NCI-H1092 treated with DMSO at 0.1 percent for 48 hours (cell line): Measurements from ENCODE around the gene SCFD2.
"Not testable (repeated sequence)": the region's sequence is repeated elsewhere in the genome, so short reads cannot be mapped to it uniquely, and the experiment has no call there.

Source experiments
- DNase-seq: peaks from one replicate; lab custom pipeline; 2025; lab: John Stamatoyannopoulos, UW

SCFD2 gene

GRCh38 chr4:53139256-53139655, 226.6 kb downstream of the SCFD2 start:
- not testable (repeated sequence) for DNase-seq

DNA sequence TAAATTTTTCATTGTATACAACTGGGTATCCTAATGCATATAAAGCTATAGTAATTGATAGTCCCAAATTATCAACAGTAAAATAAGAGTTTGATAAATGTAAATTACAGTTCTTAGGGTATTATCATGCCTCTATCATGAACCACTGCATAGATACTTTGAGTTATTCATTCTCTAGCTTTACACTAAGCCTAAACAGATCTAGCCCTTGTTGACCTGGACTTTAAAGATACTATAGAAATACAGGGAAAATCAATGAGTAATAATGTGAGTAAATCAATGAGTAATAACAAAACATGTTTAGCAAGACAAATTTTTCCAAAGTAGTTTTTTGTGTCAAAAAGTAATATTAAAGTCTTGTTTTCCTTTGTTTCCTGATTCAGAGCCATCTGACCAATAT, 228.4 kb downstream of the SCFD2 start:
- DNase-seq, result no peak

DNA sequence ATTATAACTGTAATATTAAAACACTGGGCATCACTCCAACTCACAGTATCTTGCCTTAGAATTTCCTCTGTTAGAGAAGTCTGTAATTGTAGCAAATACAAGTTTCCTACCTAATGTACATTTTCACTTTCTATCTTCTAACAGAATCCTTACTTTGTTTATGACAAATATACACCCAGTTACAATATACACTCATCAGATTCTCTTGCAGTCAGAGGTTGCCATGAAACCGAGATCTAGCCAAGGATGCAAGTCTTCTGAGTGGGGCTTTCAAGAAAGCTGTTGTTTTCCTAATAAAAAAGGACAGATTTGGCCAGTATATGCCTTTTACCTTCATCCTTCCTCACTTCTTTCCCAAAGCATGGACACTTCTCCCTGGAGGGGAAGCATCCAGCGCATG, 228.9 kb downstream of the SCFD2 start:
- no peak for DNase-seq

- DNase-seq, result no peak
Measured at GRCh38 chr4:53132132-53132891, 233.5 kb downstream of the SCFD2 start.

- no peak for DNase-seq
Measured at GRCh38 chr4:53131562-53131925, 234.3 kb downstream of the SCFD2 start.

GRCh38 chr4:53130896-53131561, 234.8 kb downstream of the SCFD2 start:
- DNase-seq, result no peak

DNA sequence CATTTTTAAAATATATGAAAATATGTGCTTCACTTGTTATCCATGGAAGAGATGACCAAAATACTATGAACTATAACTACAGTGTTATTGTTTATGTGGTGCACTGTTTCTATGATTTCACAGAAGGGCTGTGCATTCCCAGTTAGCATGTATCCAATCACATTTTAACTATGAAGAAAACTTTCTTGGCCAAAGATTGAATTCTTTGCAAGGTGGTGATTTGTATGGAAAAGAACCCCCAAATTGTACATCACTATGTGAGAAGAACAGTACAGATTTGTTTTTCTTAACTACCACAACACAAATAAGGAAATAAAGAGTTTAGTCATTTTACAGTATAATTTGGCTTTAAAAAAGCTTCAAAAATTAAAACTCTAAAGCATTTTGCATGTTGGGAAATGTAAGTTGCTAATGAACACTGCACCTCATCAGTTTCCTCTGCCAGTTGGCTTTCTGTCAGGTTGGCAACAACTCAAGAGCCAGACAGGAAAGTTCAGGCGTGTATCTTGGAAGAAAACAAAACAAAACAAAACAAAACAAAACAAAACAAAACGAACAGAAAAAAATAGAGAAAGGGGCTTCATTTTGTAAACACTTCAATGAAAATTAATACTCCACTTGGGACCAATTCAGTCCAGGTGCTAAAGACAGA, 237.0 kb downstream of the SCFD2 start:
- peak; percentile 28 for DNase-seq

DNA sequence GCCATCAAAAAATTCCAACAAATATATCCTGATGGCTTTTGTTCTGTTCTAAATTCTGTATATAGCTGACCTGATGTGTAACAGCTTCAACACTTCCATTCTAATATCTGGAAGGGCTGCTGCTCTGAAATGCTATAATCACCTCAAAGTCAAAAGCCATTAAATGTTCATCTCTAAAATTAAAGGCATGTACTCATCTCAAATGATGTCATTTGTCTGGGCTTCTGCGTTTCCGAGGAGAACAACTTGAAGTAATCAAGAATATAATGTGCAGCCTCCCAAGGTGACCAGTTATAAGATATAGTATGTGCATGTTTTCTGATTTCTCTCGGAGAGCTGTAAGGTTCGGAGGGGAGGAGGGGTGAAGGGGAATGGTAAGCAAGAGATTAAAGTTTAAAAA, 237.6 kb downstream of the SCFD2 start:
- DNase-seq, result no peak

DNA sequence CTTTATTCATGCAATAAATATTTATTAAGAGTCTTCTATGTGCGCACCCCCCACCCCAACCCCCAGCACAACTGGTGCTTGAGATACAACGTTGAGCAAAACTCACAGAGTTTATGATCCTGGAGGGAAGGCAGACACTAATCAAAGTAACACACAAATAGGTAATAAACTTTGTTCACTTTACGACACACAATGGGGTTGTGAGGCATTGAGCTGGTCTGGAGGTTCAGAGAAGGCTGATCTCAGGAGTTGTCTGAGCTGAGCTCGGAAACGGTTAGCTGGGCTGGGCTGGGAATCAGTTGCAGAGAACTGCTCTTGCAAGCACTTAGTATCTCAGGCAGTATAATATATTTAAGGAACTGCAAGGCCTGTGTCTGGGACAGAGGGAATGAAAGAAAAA, 238.5 kb downstream of the SCFD2 start:
- no peak for DNase-seq

- DNase-seq, result no peak
Measured at GRCh38 chr4:53126099-53126498, 239.8 kb downstream of the SCFD2 start.

DNA sequence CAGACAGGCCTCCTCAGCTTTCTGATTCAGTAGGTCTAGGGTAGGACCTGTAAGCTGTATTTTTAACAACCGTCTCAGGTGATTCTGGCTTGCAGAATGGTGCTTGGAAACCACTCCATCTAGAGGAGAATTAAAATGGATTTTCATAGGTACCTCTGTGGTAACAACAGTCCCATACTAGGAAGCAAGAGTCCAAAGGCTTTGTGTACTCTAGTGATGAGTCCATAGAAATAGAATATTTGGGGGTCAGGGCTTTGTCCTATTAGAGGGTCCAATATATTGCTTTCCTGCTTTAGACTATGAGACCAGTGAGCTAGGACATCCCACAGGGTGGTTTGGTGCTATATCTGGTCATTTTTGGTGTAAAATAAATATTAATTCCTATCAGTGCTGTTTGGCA, 242.0 kb downstream of the SCFD2 start:
- no peak for DNase-seq

GRCh38 chr4:53123171-53123570, 242.7 kb downstream of the SCFD2 start:
- DNase-seq, result peak; percentile 0

DNA sequence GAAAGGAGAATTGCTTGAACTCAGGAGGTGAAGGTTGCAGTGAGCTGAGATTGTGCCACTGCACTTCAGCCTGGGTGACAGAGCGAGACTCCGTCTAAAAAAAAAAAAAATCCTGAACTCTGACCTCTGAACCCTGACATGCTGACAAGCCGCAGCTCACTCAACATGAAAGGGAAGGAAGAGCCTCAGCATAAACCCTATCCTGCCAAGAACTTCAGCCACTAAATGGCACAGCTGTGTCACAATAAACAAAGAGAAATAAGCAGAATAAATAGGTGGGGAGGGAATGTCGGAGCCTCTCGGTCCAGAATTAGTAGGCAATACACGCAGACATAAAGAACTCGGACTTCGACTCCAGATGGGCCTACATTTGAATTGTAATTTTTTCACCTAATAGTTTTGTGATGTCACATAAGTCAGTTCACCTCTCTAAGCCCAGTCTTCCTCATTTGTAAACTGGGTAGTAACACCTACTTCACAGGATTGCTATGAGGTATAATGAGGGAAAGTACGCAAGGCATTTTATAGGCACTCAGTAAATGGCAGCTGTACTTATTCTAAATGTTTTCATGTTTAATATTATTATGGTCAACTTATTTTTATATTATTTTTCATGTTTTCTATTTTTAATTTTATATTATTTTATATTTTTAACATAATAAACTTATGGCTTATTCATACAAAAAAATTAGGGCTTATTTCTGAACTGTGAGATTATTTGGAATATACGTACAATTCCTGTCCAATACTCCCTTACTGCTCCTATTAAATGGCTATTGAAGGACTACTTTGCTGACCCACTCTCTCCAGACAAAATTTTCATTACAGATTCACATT, 243.4 kb downstream of the SCFD2 start:
- no peak for DNase-seq

GRCh38 chr4:53121264-53121865, 244.5 kb downstream of the SCFD2 start:
- DNase-seq, result no peak

GRCh38 chr4:53120778-53121177, 245.1 kb downstream of the SCFD2 start:
- no peak for DNase-seq

- no peak for DNase-seq
Measured at GRCh38 chr4:53119680-53120079, 246.2 kb downstream of the SCFD2 start.

GRCh38 chr4:53118676-53119075, 247.2 kb downstream of the SCFD2 start:
- DNase-seq, result no peak

DNA sequence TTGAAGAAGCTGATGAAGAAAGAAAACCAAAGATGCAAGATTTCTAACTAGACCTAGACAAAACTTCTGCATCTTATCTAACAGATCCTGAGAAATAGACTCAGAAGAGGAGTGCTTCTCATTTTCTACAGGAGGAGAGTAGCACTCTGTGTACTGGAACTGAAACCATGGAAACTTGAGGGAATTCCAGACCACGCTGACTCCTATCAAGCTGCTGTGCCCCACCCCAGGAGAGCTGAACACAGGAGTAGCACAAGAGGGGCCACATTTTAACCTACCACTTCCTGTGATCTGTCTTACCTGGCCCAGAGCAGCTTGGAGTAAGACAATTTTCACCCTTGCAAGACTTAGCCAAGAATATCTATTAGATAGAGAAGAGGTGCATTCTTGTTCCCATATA, 248.9 kb downstream of the SCFD2 start:
- DNase-seq, result no peak

DNA sequence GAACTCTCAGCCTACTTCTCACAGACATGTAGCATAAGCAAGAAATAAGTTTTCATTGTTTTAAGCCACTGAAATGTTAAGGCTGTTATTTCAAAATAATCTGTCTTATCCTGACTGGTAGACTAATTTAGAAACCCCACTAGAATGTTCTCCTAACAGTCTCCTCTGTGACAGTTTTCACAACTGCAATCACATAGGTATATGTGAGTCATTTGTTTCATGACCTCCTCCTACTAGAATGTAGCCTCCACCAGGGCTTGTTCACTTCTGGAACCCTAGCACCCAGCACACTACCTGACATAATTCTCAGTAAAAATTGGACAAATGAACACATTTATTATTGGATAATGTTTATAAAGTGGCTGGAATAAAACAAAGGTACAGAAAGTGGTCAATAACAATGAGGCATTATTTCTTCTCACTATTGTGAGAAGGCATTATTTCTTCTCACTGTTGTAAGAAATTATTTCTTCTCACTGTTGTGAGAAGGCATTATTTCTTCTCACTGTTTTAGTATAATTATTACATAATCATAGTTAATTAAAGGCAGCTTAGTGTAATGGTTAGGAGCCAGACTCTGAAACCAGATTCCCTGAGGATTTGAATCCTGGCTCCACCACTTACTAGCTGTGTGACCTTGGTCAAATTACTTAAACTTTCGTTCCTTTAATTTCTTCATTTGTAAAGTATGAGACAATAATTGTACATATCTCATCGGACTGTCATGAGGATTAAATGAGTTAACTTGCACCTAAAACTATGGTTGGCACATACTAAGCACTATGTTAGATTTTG, 252.2 kb downstream of the SCFD2 start:
- DNase-seq, result no peak

DNA sequence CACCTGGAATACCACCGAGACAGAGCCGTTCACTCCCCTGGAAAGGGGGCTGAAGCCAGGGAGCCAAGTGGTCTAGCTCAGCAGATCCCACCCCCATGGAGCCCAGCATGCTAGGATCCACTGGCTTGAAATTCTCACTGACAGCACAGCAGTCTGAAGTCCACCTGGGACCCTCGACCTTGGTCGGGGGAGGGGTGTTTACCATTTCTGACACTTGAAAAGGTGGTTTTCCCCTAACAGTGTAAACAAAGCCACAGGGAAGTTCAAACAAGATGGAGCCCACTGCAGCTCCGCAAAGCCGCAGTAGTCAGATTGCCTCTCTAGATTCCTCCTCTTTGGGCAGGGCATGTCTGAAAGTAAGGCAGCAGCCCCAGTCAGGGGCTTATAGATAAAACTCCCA, 260.5 kb downstream of the SCFD2 start:
- no peak for DNase-seq

DNA sequence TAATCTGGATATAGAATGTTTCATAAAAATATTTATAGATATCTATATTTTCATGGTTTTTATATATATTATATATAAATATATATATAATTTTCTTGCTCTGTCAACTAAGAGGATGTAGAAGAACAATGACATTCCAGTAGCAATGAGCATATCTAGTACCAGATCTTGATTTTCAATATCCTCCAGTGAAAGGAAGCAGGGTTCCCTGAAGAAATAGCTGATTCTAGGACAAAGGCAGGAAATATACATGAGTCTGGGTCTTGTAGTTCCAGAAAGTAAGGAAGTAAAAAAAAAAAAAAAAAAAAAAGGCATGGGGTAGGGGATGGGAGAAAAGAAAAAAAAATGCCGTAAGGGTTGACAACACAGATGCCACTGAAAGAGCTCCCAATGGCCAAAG, 262.4 kb downstream of the SCFD2 start:
- no peak for DNase-seq
